Naive thymus-derived CD8-positive, alpha-beta T cell (primary cell): ENCODE results near the gene CRYBG1. TPM values are rescaled to one million over a fixed set of nuclear protein-coding genes. Genes with fewer than 3 reads are reported as not detected.
A peak's percentile ranks its signal among the peaks of the same experiment; 100 is the strongest.

Experiments used
- ATAC-seq, 2 donors: fragments of 150-1000 bp; cut with Tn5 transposase in 1 of 2; sonication (Bioruptor Pico), chemical (Tn5 transposase) in 1 of 2; 1 replicate in 1 of 2; 2 replicates in 1 of 2; pipeline ENCODE4 v1.10.0; 2021; ENCODE audit warnings: mild to moderate bottlenecking in 2 of 2, moderate library complexity in 2 of 2
- POLR2A ChIA-PET: fragments of 350-600 bp; sonication (Branson Sonifier 250); formaldehyde crosslinking; loops from one replicate; lab custom pipeline; 2021; ENCODE audit warnings: antibody characterized with exemption; lab: Charles Lee
- DNase-seq, 10 donors: peaks; one replicate each; pipeline versions ENCODE4 v3.0.0 to v3.0.0-alpha.2; 2020 to 2022
- H3K27ac Mint-ChIP-seq, 10 donors: one replicate each; pipeline ENCODE4 v1.8.0; 2020 to 2022; ENCODE audit warnings: mild to moderate bottlenecking in 10 of 10, mixed read lengths in 10 of 10, moderate library complexity in 4 of 10, inconsistent platforms in 1 of 10
- H3K27me3 Mint-ChIP-seq, 5 donors: one replicate each; pipeline ENCODE4 v1.8.0; 2021 to 2022; ENCODE audit warnings: mixed read lengths in 5 of 5
- H3K36me3 Mint-ChIP-seq, 3 donors: one replicate each; pipeline ENCODE4 v1.8.0; 2020 to 2022; ENCODE audit warnings: mixed read lengths in 3 of 3, mild to moderate bottlenecking in 2 of 3, inconsistent platforms in 1 of 3
- H3K4me1 Mint-ChIP-seq, 4 donors: one replicate each; pipeline ENCODE4 v1.8.0; 2021 to 2022; ENCODE audit warnings: mixed read lengths in 4 of 4
- H3K4me3 Mint-ChIP-seq, 10 donors: one replicate each; pipeline ENCODE4 v1.8.0; 2020 to 2022; ENCODE audit warnings: mild to moderate bottlenecking in 10 of 10, mixed read lengths in 10 of 10, moderate library complexity in 6 of 10, inconsistent platforms in 1 of 10
- H3K9me3 Mint-ChIP-seq, 9 donors: one replicate each; pipeline ENCODE4 v1.8.0; 2020 to 2022; ENCODE audit warnings: mixed read lengths in 9 of 9, mild to moderate bottlenecking in 3 of 9, inconsistent platforms in 1 of 9, moderate library complexity in 1 of 9
- polyA plus RNA-seq, 3 donors: library from polyadenylated mRNA; unstranded; fragments of 300-500 nt; fragmentation: Illumina TruSeq; gene quantifications; one replicate each; pipeline ENCODE4 v1.2.3, GENCODE V29; 2021
- total RNA-seq, 8 experiments: library from RNA in 2 of 8; stranded (reverse) in 2 of 8; gene quantifications; one replicate each; pipeline ENCODE4 v1.2.3 and lab custom pipeline; 2021 to 2026

Gene CRYBG1
- total and polyA plus RNA-seq, 5 experiments from 2014 or later, result 10.1 to 28.2 (median 19.4) TPM

DNA sequence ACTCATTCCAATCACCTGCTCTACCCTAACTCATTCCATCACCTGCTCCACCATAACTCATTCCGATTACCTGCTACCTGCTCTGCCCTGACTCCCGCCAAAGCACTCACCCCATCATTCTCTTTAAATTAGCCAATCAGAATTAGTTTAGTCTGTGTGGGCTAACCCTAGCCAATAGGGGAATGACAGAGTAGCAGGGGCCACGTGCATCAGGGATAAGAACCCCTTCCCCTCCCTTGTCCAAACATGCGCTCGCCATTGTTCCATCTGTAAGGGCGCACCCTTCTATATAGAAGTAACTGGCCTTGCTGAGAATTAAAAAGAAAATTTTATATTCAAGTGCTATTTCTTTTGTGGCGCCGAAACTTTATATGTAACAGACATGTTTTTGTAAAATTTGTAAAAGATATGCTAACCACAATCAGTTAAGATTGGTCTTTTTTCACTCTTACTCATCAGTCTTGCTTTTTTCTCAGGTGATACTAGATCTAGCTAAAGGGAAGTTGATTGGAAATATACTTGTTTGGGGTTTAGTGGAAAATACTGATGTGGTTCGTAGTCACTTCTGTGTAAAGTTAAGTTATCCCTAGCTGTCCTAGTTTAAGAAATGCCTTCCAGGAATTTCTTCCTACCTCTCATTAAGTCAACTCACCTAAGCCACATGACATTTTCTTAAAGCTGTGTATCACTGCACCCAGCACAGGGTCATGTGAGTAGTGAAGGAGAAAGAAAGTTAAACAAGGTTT is 252.3 kb downstream of the CRYBG1 start:
- Mint-ChIP-seq H3K9me3 (no peaks in the 10 kb centered on the region), H3K27ac (no peak overlapping the region), H3K36me3 (peaks cover 0 to 57% (median 7%) of the 10 kb centered on the region in 3 donors), H3K4me3 (no peak overlapping the region), H3K4me1 (peaks cover 0 to 35% (median 3%) of the 10 kb centered on the region in 4 donors), H3K27me3 (no peaks in the 10 kb centered on the region)
- no peak for DNase-seq
- POLR2A ChIA-PET, result no interaction called here
- no peak for ATAC-seq

DNA sequence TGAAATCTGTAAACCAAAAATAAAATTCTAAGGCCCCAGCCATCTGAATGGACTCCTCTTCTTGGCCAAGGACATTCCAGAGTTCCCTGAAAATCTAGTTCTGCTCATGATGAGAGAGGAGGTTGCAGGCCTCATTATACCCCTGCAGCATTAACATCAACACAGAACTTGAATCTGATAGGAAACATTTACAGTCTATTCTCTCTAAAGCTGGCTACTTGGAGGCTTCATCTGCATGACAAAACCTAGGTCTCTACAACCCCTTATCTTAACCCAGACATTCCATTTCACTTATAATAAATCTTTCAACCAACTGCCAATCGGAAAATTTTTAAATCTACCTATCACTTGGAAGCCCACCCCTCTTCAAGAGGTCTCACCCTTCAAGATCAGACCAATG is 253.1 kb downstream of the CRYBG1 start:
- H3K27ac Mint-ChIP-seq, result peak overlapping the region in 1 of 10 donors; percentile 66
- no peaks in the 10 kb centered on the region for H3K9me3 Mint-ChIP-seq
- ATAC-seq (no peak), DNase-seq (no peak)
- peaks cover 0 to 31% (median 2%) of the 10 kb centered on the region in 4 donors for H3K4me1 Mint-ChIP-seq
- H3K27me3 Mint-ChIP-seq, result no peaks in the 10 kb centered on the region
- peaks cover 0 to 62% (median 8%) of the 10 kb centered on the region in 3 donors for H3K36me3 Mint-ChIP-seq
- POLR2A ChIA-PET, result no interaction called here
- H3K4me3 Mint-ChIP-seq, result no peak overlapping the region

DNA sequence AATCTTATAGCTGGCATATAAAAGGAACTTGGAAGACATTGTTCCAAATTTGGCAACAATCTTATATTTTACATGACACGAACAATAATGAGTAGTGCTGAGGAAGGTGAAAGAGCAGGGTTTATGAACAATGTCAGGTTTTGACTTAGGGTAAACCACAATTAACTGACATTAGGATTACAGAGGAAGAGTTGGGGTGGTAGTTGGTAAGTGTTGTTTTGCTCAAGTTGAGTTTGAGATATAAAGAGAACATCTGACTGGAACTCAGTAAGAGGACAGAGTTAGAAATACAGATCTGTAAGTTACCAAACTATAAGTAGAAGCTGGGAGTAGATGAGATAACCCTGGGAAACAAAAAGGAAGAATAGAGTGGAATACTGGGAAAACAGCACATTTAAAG is 253.6 kb downstream of the CRYBG1 start:
- peak overlapping the region in 1 of 10 donors; percentile 22 for H3K4me3 Mint-ChIP-seq
- no peaks in the 10 kb centered on the region for H3K9me3 Mint-ChIP-seq
- H3K27ac Mint-ChIP-seq, result peak overlapping the region in 1 of 10 donors; percentile 66
- ATAC-seq, result no peak
- H3K27me3 Mint-ChIP-seq, result no peaks in the 10 kb centered on the region
- peaks cover 0 to 29% (median 2%) of the 10 kb centered on the region in 4 donors for H3K4me1 Mint-ChIP-seq
- DNase-seq, result no peak
- POLR2A ChIA-PET, result interaction anchor here (0.6 kb wide), 1 partner anchor 1770 kb away, joined by 3 read pairs; no protein-coding TSS in a partner anchor
- peaks cover 0 to 68% (median 9%) of the 10 kb centered on the region in 3 donors for H3K36me3 Mint-ChIP-seq

DNA sequence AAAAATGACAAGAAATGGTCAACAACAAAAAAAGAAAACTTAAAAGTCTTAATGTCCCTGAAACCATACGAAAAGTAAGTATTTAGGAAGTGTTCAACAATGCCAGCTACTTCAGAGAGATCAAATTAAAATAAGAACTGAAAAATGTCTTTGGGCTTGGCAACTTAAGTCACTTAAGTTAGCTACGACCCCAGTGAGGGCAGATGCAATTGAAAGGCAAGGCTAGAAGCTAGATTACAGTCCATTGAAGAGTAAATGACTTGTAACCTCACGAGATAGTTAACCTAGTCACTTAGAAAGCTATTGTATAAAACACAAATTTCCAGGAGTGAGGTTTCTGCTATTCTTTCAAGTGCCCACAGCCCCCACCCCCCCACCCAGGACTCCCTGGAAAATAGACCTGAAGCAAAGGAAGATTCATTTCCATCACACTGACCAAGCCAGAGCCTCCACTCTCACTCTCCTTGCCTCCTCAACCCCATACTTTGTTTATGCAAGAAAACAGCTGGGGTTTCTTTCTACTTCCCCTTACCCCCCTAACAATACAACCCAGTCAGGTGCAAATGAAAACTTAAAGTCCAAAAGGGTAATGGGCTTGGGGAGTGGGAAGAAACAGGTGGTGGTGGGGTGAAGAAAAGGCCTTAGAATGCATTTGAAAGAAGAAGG is 254.2 kb downstream of the CRYBG1 start:
- Mint-ChIP-seq H3K4me1 (peaks cover 0 to 26% (median 2%) of the 10 kb centered on the region in 4 donors), H3K9me3 (no peaks in the 10 kb centered on the region), H3K27ac (peak overlapping the region in 2 of 10 donors; percentile 33 to 66), H3K36me3 (peaks cover 0 to 68% (median 9%) of the 10 kb centered on the region in 3 donors), H3K27me3 (no peaks in the 10 kb centered on the region), H3K4me3 (no peak overlapping the region)
- POLR2A ChIA-PET, result interaction anchor here (0.6 kb wide), 1 partner anchor 1770 kb away, joined by 3 read pairs; no protein-coding TSS in a partner anchor
- DNase-seq (no peak), ATAC-seq (no peak)

DNA sequence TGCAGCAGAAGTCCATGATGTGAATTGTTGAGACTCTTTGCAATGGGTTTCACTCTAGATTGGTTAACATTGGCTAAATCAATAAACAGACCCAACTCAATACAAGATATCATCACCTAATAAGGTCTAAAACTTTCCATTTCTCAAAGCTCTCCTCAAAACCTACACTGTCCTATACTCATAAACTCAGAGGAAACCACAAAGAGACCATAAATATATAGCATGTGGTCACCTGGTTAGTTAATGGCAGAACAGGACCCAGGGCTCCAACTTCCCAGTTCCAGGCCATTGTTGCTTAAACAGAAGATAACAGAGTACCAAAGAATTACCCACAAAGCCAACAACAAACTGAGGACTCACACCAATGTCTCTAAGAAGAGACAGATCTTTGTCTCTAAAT is 256.8 kb downstream of the CRYBG1 start:
- H3K27me3 Mint-ChIP-seq, result no peaks in the 10 kb centered on the region
- no peak overlapping the region for H3K4me3 Mint-ChIP-seq
- DNase-seq (no peak), ATAC-seq (no peak)
- peaks cover 0 to 24% (median 3%) of the 10 kb centered on the region in 4 donors for H3K4me1 Mint-ChIP-seq
- H3K36me3 Mint-ChIP-seq, result peaks cover 0 to 70% (median 12%) of the 10 kb centered on the region in 3 donors
- POLR2A ChIA-PET, result no interaction called here
- H3K9me3 Mint-ChIP-seq, result no peaks in the 10 kb centered on the region
- H3K27ac Mint-ChIP-seq, result no peak overlapping the region

DNA sequence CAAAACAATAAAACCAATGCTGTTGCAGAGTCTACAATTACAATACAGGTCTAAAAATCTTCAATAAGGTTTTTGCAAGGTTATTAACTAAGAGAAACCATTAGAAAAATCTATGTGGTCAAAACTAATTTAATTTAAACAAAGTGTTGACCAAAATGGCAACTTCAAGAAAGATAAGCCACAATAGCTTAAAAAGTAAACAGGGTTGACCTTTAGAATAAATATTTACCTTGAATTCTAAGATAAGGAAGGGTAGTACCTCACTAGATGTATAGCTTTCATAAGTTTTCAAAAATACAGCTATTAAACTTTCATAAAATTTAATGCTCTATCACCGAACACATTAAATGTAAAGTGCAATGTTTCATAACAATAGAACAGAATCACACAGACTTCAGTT is 257.3 kb downstream of the CRYBG1 start:
- Mint-ChIP-seq H3K4me3 (no peak overlapping the region), H3K36me3 (peaks cover 0 to 71% (median 17%) of the 10 kb centered on the region in 3 donors), H3K27ac (no peak overlapping the region), H3K9me3 (no peaks in the 10 kb centered on the region), H3K4me1 (peaks cover 0 to 19% (median under 1%) of the 10 kb centered on the region in 4 donors), H3K27me3 (no peaks in the 10 kb centered on the region)
- DNase-seq, result no peak
- POLR2A ChIA-PET, result no interaction called here
- ATAC-seq, result no peak

DNA sequence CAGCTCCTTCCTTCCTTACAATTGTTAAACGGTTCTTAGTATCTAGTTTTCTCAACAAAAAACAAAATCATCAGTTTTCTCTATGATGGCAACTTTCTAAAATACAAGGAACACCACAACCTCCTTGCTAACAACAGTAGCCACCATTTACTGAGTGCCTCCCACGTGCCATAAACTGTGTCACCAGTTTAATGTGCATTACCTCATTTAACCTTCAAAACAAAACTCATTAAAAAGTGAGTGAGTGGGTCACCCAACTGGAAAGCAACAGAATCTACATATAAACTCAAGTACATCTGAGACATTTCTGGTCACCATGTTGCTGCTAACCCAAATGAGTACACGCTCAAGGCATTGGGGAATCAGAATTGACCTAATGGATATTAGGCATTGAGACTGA is 257.8 kb downstream of the CRYBG1 start:
- Mint-ChIP-seq H3K9me3 (no peaks in the 10 kb centered on the region), H3K27me3 (no peaks in the 10 kb centered on the region), H3K27ac (no peak overlapping the region), H3K36me3 (peaks cover 0 to 67% (median 13%) of the 10 kb centered on the region in 3 donors), H3K4me1 (peaks cover 0 to 14% (median under 1%) of the 10 kb centered on the region in 4 donors), H3K4me3 (no peak overlapping the region)
- ATAC-seq (no peak), DNase-seq (no peak)
- POLR2A ChIA-PET, result no interaction called here

DNA sequence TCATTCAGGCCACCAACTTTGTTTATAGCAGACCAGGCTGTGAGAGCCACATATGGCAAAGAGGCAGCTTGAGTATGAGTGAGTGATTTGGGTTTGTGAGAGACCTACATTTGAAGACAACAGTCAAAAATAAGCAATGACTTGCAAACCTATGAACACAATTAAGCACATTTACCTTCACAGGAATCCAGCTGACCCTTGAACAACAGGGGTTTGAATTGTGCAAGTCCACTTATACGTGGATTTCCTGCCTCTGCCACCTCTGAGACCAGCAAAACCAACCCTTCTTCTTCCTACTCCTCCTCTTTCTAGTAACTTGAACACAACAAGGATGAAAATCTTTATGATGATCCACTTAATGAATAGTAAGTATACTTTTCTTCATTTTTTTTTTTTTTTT is 258.7 kb downstream of the CRYBG1 start:
- Mint-ChIP-seq H3K9me3 (no peaks in the 10 kb centered on the region), H3K27ac (no peak overlapping the region), H3K4me1 (peaks cover 0 to 7% (median under 1%) of the 10 kb centered on the region in 4 donors), H3K36me3 (peaks cover 0 to 58% (median 13%) of the 10 kb centered on the region in 3 donors), H3K27me3 (no peaks in the 10 kb centered on the region), H3K4me3 (no peak overlapping the region)
- DNase-seq (no peak), ATAC-seq (no peak)
- POLR2A ChIA-PET, result no interaction called here

DNA sequence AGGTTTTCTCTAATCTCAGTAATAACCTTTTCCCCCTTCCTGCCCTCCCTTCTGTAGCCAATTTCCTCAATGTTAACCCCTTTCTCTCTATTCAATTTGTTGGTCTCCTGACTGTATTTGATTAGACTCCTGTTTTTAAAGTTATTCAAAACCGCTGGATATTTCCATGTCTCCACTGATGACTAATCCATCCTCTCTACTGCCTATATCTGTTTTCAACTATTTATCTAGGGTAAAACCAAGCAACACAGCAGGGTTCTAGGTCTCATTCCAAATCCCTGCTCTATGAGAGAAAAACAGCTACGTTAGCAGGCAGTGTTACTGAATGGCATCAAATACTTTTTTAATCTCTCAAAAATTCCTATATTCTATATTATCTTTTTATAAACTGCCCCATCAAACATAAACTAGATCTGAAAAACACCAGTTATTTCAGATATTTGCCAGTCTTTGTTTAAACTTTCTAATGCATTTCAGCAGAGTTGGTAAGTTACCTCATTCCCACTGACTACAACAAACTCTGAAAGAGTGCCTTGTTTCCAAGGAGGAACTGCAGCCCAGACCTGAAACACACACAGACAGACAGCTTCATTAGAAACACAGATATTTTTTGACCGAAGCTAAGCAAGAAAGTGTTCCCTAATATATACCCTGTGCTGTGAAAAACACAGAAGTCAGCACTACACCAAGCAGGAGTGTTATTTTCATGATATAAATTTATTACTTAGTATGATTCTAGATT is 260.6 kb downstream of the CRYBG1 start:
- Mint-ChIP-seq H3K9me3 (no peaks in the 10 kb centered on the region), H3K4me1 (peaks cover 2 to 8% (median 7%) of the 10 kb centered on the region in 4 donors), H3K27ac (no peak overlapping the region), H3K27me3 (no peaks in the 10 kb centered on the region), H3K36me3 (peaks cover 0 to 48% (median 13%) of the 10 kb centered on the region in 3 donors), H3K4me3 (no peak overlapping the region)
- DNase-seq (no peak), ATAC-seq (no peak)
- POLR2A ChIA-PET, result no interaction called here

Other genes with a start within 250 kb of the CRYBG1 start
- gene ATG5, start 35.0 kb upstream of the CRYBG1 start, total RNA-seq, result 10 to 100 TPM; 24.4 to 27.5 TPM
- gene ATG5, start 35.0 kb upstream of the CRYBG1 start, polyA plus RNA-seq, result 10 to 100 TPM; 27.8 to 30.4 (median 29.0) TPM